Panc1 (cell line): Measurements from ENCODE around the gene YTHDF1.

ENCODE experiments used
- POLR2AphosphoS5 ChIP-seq: IDR thresholded peaks from 2 replicates; pipeline ENCODE4 v1.6.1; 2012; ENCODE audit warnings: mild to moderate bottlenecking, low read depth, low read length, moderate library complexity
- TF ChIP-seq, protein P1 (sequence below): fragments of 450-650 bp; IDR thresholded peaks from 2 replicates; pipeline ENCODE4 v1.5.1; 2017; ENCODE audit warnings: mild to moderate bottlenecking

DNA sequence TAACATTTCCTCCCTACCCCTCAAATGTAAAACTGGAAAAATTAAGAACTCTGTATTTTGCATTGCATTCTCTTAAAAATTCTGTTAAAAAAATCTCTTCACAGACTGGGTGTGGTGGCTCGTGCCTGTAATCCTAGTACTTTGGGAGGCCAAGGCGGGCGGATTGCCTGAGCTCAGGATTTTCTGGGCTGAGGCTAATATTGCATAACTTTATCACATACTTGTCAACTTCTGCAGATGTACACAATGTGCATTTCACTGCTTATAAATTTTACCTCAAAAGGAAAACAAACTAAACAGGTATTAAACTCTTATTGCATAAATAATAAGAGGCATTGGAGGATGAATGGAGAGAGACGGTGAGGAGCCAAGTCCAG, 21.1 kb downstream of the YTHDF1 start:
- TF ChIP-seq, protein P1, sequence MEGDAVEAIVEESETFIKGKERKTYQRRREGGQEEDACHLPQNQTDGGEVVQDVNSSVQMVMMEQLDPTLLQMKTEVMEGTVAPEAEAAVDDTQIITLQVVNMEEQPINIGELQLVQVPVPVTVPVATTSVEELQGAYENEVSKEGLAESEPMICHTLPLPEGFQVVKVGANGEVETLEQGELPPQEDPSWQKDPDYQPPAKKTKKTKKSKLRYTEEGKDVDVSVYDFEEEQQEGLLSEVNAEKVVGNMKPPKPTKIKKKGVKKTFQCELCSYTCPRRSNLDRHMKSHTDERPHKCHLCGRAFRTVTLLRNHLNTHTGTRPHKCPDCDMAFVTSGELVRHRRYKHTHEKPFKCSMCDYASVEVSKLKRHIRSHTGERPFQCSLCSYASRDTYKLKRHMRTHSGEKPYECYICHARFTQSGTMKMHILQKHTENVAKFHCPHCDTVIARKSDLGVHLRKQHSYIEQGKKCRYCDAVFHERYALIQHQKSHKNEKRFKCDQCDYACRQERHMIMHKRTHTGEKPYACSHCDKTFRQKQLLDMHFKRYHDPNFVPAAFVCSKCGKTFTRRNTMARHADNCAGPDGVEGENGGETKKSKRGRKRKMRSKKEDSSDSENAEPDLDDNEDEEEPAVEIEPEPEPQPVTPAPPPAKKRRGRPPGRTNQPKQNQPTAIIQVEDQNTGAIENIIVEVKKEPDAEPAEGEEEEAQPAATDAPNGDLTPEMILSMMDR = no peak
- no peak for TF ChIP-seq POLR2AphosphoS5
